Gastroesophageal sphincter (tissue), 4 donors: Measurements from ENCODE around the gene WNT3. TPM values are rescaled to one million over a fixed set of nuclear protein-coding genes. Genes with fewer than 3 reads are reported as not detected.

ENCODE experiments used
- ATAC-seq: fragments of 150-250 bp; one replicate; pipeline ENCODE4 v1.9.1; 2016; ENCODE audit warnings: mild to moderate bottlenecking, moderate library complexity
- H3K27ac ChIP-seq, 4 donors: fragments of 200-600 bp; sonication (generic) in 3 of 4; 1 replicate in 3 of 4; 2 replicates in 1 of 4; pipeline ENCODE4 v1.5.1; 2016 to 2019
- H3K27me3 ChIP-seq: fragments of 200-600 bp; sonication (generic); one replicate; pipeline ENCODE4 v1.5.1; 2019
- H3K36me3 ChIP-seq, 2 donors: fragments of 200-600 bp; sonication (generic); one replicate each; pipeline ENCODE4 v1.5.1; 2019; ENCODE audit warnings: control low read depth in 1 of 2
- H3K4me1 ChIP-seq, 3 donors: fragments of 200-600 bp; sonication (generic); 1 replicate in 2 of 3; 2 replicates in 1 of 3; pipeline ENCODE4 v1.5.1; 2016 to 2019; ENCODE audit warnings: control low read depth in 2 of 3
- H3K4me3 ChIP-seq, 2 donors: fragments of 200-600 bp; sonication (generic); one replicate each; pipeline ENCODE4 v1.5.1; 2019; ENCODE audit warnings: mild to moderate bottlenecking in 1 of 2, moderate library complexity in 1 of 2
- H3K9me3 ChIP-seq, 3 donors: fragments of 200-600 bp; sonication (generic); one replicate each; pipeline ENCODE4 v1.5.1; 2017 to 2019; ENCODE audit warnings: control low read depth in 2 of 3
- EP300 ChIP-seq: sonication (generic); formaldehyde crosslinking; IDR thresholded peaks from one replicate; pipeline ENCODE4 v1.6.1; 2017; ENCODE audit warnings: antibody characterized with exemption, mild to moderate bottlenecking
- POLR2A ChIP-seq, 2 donors: fragments of 450-650 bp; IDR thresholded peaks; one replicate each; pipeline ENCODE4 v1.6.1; 2017; ENCODE audit warnings: antibody characterized with exemption in 2 of 2, mild to moderate bottlenecking in 2 of 2, moderate library complexity in 1 of 2
- POLR2AphosphoS5 ChIP-seq: sonication (generic); formaldehyde crosslinking; IDR thresholded peaks from one replicate; pipeline ENCODE4 v1.6.1; 2017; ENCODE audit warnings: antibody characterized with exemption
- WGBS, 2 donors: methylation state at CpG; one replicate each; pipeline ENCODE4 v1.1.5; 2018; ENCODE audit warnings: low coverage in 1 of 2; 5-methylcytosine and 5-hydroxymethylcytosine counted together
- total RNA-seq, 4 donors: library from RNA; depleted of rRNA; stranded (reverse); fragments of >200 nt; gene quantifications; one replicate each; pipeline ENCODE4 v1.1.0, GENCODE V29; 2016
- TF ChIP-seq, protein P1 (sequence below), 4 experiments: fragments of 200-600 bp in 2 of 4; fragments of 450-650 bp in 2 of 4; sonication (generic) in 1 of 4; IDR thresholded peaks; one replicate each; pipeline ENCODE4 v1.5.1; 2017 to 2019; ENCODE audit warnings: antibody characterized with exemption in 4 of 4, mild to moderate bottlenecking in 2 of 4, moderate library complexity in 2 of 4

The WNT3 gene
- total RNA-seq, 4 donors from 2014 or later: 0.62 to 1.4 (median 0.99) TPM

DNA sequence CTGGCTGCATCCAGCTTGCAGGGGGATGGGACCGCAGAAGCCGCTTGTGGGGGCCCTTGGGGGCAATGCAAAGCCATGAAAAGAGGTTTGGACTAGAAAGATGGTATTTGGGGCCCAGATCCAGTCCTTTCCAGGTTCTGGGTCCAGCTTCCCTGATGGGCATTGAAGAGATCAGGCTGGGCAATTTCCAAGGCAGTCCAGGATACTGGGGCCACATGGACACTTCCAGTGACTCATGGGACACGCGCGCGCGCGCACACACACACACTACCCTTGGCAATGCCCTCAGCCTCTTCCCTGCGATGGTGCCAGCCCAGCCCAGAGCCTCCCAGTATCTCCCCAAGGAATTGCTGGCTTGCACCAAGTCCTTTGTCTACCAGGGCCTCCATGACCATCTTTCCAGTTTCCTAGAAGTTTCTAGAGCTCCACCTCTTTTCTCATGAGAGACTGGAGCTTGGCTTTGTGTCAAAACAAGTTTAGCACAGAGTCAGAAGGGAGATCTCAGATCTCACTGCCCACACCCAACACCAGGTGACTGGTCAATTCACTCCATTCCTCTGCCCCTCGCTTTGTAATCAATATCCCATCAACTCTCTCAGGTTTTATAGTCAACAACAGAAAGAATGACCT is 44.3 kb downstream of the WNT3 start:
- H3K4me3 ChIP-seq: no peak overlapping the region
- no peak for ATAC-seq
- peaks cover 0 to 25% (median 5%) of the 10 kb centered on the region in 3 donors for H3K4me1 ChIP-seq
- WGBS, 2 donors: 94 to 100% methylated on average over 5 to 8 of the region's 10 CpGs
- H3K27ac ChIP-seq: no peak overlapping the region
- TF ChIP-seq, protein P1, sequence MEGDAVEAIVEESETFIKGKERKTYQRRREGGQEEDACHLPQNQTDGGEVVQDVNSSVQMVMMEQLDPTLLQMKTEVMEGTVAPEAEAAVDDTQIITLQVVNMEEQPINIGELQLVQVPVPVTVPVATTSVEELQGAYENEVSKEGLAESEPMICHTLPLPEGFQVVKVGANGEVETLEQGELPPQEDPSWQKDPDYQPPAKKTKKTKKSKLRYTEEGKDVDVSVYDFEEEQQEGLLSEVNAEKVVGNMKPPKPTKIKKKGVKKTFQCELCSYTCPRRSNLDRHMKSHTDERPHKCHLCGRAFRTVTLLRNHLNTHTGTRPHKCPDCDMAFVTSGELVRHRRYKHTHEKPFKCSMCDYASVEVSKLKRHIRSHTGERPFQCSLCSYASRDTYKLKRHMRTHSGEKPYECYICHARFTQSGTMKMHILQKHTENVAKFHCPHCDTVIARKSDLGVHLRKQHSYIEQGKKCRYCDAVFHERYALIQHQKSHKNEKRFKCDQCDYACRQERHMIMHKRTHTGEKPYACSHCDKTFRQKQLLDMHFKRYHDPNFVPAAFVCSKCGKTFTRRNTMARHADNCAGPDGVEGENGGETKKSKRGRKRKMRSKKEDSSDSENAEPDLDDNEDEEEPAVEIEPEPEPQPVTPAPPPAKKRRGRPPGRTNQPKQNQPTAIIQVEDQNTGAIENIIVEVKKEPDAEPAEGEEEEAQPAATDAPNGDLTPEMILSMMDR (IDR thresholded peaks at IDR 0.05): no peak
- no peak for TF ChIP-seq POLR2A (IDR thresholded peaks at IDR 0.05)
- TF ChIP-seq POLR2AphosphoS5: no peak
- TF ChIP-seq EP300: no peak
- no peaks in the 10 kb centered on the region for H3K36me3 ChIP-seq
- peaks cover 23% of the 10 kb centered on the region for H3K27me3 ChIP-seq
- no peaks in the 10 kb centered on the region for H3K9me3 ChIP-seq

GRCh38 chr17:46773676-46774075 is 44.8 kb downstream of the WNT3 start:
- ATAC-seq: no peak
- Histone ChIP-seq H3K27me3 (peaks cover 23% of the 10 kb centered on the region), H3K36me3 (no peaks in the 10 kb centered on the region), H3K9me3 (no peaks in the 10 kb centered on the region), H3K27ac (no peak overlapping the region), H3K4me1 (peaks cover 0 to 26% (median 5%) of the 10 kb centered on the region in 3 donors), H3K4me3 (no peak overlapping the region)
- TF ChIP-seq EP300 (no peak), POLR2AphosphoS5 (no peak), POLR2A (IDR thresholded peaks at IDR 0.05) (no peak)
- TF ChIP-seq, protein P1 (IDR thresholded peaks at IDR 0.05): no peak
- WGBS, 2 donors: no CpG with 5 or more reads among the region's 15 CpGs

DNA sequence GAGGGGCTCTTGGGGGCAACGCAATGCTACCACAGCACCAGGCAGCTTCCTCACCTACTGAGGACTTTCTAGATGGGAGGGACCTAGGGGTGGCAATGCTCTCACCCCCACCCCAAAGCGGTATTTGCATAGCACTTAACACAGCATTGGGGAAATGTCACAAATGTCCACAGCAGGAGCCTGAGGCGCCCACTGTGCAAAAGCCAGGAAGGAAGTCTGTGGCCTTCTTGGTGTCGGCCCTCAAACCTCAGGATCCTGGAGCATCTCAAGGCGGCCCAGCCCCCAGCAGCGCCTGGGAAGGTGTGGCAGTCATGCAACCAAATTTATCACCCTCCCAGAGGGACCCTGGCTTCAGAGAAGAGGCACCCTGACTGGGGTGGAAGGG is 45.3 kb downstream of the WNT3 start:
- no peak for ATAC-seq
- peaks cover 23% of the 10 kb centered on the region for H3K27me3 ChIP-seq
- no peak overlapping the region for H3K4me3 ChIP-seq

GRCh38 chr17:46772475-46773220 is 45.8 kb downstream of the WNT3 start:
- H3K4me3 ChIP-seq: peak overlapping the region in 1 of 2 donors; percentile 70

More for the DNA sequence above, 45.3 kb downstream of the WNT3 start:
- Histone ChIP-seq H3K4me1 (peaks cover 0 to 26% (median 5%) of the 10 kb centered on the region in 3 donors), H3K36me3 (no peaks in the 10 kb centered on the region), H3K27ac (no peak overlapping the region), H3K9me3 (no peaks in the 10 kb centered on the region)
- no peak for TF ChIP-seq POLR2AphosphoS5
- TF ChIP-seq, protein P1 (IDR thresholded peaks at IDR 0.05): no peak
- TF ChIP-seq POLR2A (IDR thresholded peaks at IDR 0.05): no peak
- TF ChIP-seq EP300: no peak
- no CpG with 5 or more reads among the region's 6 CpGs for WGBS, 2 donors

More at GRCh38 chr17:46772475-46773220, 45.8 kb downstream of the WNT3 start:
- peaks cover 0 to 26% (median 5%) of the 10 kb centered on the region in 3 donors for H3K4me1 ChIP-seq
- WGBS, 2 donors: 24% methylated on average over 9 of the region's 16 CpGs; no CpG with 5 or more reads in 1 of the 2 donors
- H3K27ac ChIP-seq: peak overlapping the region in 1 of 4 donors; percentile 71
- H3K9me3 ChIP-seq: no peaks in the 10 kb centered on the region
- no peak for ATAC-seq
- no peaks in the 10 kb centered on the region for H3K36me3 ChIP-seq
- TF ChIP-seq POLR2A (IDR thresholded peaks at IDR 0.05) (no peak), EP300 (no peak), POLR2AphosphoS5 (no peak)
- TF ChIP-seq, protein P1 (IDR thresholded peaks at IDR 0.05): no peak
- H3K27me3 ChIP-seq: peaks cover 23% of the 10 kb centered on the region
